NB4 (cell line): ENCODE measurements around the gene PGA3.

Experiments used
- POLR2A ChIP-seq: IDR thresholded peaks from 2 replicates; pipeline ENCODE4 v1.6.1; 2011; ENCODE audit warnings: mild to moderate bottlenecking; ENCODE audit not compliant: insufficient read length; ENCODE audit errors: extremely low read depth
- TF ChIP-seq, protein P1 (sequence below): IDR thresholded peaks from one replicate; pipeline ENCODE4 v1.5.1; 2012; ENCODE audit warnings: low read depth, low read length

DNA sequence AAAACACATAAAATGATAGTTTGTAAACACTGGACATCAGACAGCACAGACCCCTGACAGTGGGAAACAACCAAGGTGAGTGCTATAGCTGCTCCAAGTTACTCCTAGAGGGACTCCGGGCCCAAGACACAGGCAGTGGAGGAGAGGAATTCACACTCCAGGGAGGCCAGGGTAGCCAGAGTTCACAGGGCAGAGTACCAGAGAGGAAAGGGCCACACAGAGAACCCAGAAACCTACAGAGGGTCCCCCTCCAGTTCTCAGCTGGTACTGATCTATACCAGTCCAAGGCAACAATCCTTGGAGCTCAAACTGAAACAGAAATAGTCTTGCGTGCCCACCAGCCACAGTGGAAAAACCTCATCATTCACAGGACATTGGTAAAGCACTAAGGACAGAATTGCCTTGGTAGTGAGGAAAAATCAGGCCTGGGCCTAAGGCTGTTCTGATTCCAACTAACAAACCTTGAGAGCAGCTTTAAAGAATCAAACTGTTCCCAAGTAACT, 49.7 kb upstream of the PGA3 start:
- TF ChIP-seq, protein P1, sequence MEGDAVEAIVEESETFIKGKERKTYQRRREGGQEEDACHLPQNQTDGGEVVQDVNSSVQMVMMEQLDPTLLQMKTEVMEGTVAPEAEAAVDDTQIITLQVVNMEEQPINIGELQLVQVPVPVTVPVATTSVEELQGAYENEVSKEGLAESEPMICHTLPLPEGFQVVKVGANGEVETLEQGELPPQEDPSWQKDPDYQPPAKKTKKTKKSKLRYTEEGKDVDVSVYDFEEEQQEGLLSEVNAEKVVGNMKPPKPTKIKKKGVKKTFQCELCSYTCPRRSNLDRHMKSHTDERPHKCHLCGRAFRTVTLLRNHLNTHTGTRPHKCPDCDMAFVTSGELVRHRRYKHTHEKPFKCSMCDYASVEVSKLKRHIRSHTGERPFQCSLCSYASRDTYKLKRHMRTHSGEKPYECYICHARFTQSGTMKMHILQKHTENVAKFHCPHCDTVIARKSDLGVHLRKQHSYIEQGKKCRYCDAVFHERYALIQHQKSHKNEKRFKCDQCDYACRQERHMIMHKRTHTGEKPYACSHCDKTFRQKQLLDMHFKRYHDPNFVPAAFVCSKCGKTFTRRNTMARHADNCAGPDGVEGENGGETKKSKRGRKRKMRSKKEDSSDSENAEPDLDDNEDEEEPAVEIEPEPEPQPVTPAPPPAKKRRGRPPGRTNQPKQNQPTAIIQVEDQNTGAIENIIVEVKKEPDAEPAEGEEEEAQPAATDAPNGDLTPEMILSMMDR = no peak
- no peak for TF ChIP-seq POLR2A
